Neural cell (in vitro differentiated cells): ENCODE data around the gene LTBP1. TPM values are rescaled to one million over a fixed set of nuclear protein-coding genes. Genes with fewer than 3 reads are reported as not detected.

Experiments
- H2AFZ ChIP-seq: fragments of 200-600, 300-800 bp; sonication (generic), shearing (Covaris generic); 2 replicates; pipeline ENCODE4 v1.6.0; 2014; ENCODE audit warnings: low read depth, mild to moderate bottlenecking, antibody characterized with exemption, low read length, moderate library complexity
- H3F3A ChIP-seq: fragments of 200-600 bp; shearing (Covaris generic); 2 replicates; pipeline ENCODE4 v1.6.1; 2016; ENCODE audit warnings: mild to moderate bottlenecking, moderate library complexity, mixed read lengths, antibody characterized with exemption, low read length; ENCODE audit not compliant: insufficient read depth, poor library complexity, severe bottlenecking
- H3K27ac ChIP-seq: fragments of 200-600, 300-800 bp; sonication (generic), shearing (Covaris generic); 2 replicates; pipeline ENCODE4 v1.5.1; 2014; ENCODE audit warnings: mild to moderate bottlenecking, low read length, moderate library complexity
- H3K27me3 ChIP-seq: fragments of 300-800, 200-600 bp; sonication (generic), shearing (Covaris generic); 2 replicates; pipeline ENCODE4 v1.6.0; 2014; ENCODE audit warnings: mild to moderate bottlenecking, low read depth, low read length, moderate library complexity; ENCODE audit not compliant: insufficient read depth
- H3K36me3 ChIP-seq: fragments of 300-800, 200-600 bp; sonication (generic), shearing (Covaris generic); 2 replicates; pipeline ENCODE4 v1.5.1; 2014; ENCODE audit warnings: mild to moderate bottlenecking, antibody characterized with exemption, low read length, moderate library complexity; ENCODE audit not compliant: insufficient read depth
- H3K4me2 ChIP-seq: fragments of 300-800, 200-600 bp; sonication (generic), shearing (Covaris generic); 2 replicates; pipeline ENCODE4 v1.6.0; 2014; ENCODE audit warnings: mild to moderate bottlenecking, low read length
- H3K4me3 ChIP-seq: fragments of 300-800, 200-600 bp; sonication (generic), shearing (Covaris generic); 2 replicates; pipeline ENCODE4 v1.5.1; 2014; ENCODE audit warnings: mild to moderate bottlenecking, low read length, moderate library complexity
- H3K79me2 ChIP-seq: fragments of 200-600 bp; shearing (Covaris generic); replicated peaks from 2 replicates; pipeline ENCODE4 v1.6.0; 2014; ENCODE audit warnings: mild to moderate bottlenecking, low read length, moderate library complexity; ENCODE audit not compliant: insufficient read depth
- H3K9ac ChIP-seq: fragments of 300-800, 200-600 bp; sonication (generic), shearing (Covaris generic); 2 replicates; pipeline ENCODE4 v1.6.1; 2016; ENCODE audit warnings: mild to moderate bottlenecking, low read length, mixed read lengths
- H3K9me2 ChIP-seq: fragments of 200-600 bp; shearing (Covaris generic); 2 replicates; pipeline ENCODE4 v1.6.1; 2016; ENCODE audit warnings: mild to moderate bottlenecking, low read length, mixed read lengths; ENCODE audit not compliant: insufficient read depth
- H3K9me3 ChIP-seq: fragments of 200-600, 300-800 bp; sonication (generic), shearing (Covaris generic); 2 replicates; pipeline ENCODE4 v1.6.1; 2016; ENCODE audit warnings: mild to moderate bottlenecking, mixed run types, low read length, moderate library complexity, mixed read lengths
- H4K20me1 ChIP-seq: fragments of 200-600 bp; shearing (Covaris generic); 2 replicates; pipeline ENCODE4 v1.6.1; 2016; ENCODE audit warnings: mild to moderate bottlenecking, mixed run types; ENCODE audit not compliant: insufficient read depth
- CTCF ChIP-seq: fragments of 450-650 bp; IDR thresholded peaks from 2 replicates; pipeline ENCODE4 v1.5.1; 2014; ENCODE audit warnings: antibody characterized with exemption, mild to moderate bottlenecking, moderate library complexity; ENCODE audit not compliant: poor library complexity, severe bottlenecking
- EP300 ChIP-seq: fragments of 450-650 bp; conservative IDR thresholded peaks from 2 replicates; pipeline ENCODE4 v1.6.1; 2014; ENCODE audit warnings: antibody characterized with exemption, mild to moderate bottlenecking, moderate library complexity; ENCODE audit not compliant: poor library complexity, severe bottlenecking
- EZH2 ChIP-seq: fragments of 200-600, 300-800 bp; shearing (Covaris generic), sonication (generic); IDR thresholded peaks from 2 replicates; pipeline ENCODE4 v1.6.1; 2014; ENCODE audit warnings: antibody characterized with exemption, low read length, borderline replicate concordance, mild to moderate bottlenecking; ENCODE audit not compliant: insufficient read depth, poor library complexity, severe bottlenecking
- MXI1 ChIP-seq: fragments of 450-650 bp; conservative IDR thresholded peaks from 2 replicates; pipeline ENCODE4 v1.6.1; 2014; ENCODE audit warnings: antibody characterized with exemption, mild to moderate bottlenecking; ENCODE audit not compliant: poor library complexity, severe bottlenecking
- POLR2AphosphoS5 ChIP-seq: IDR thresholded peaks from 2 replicates; pipeline ENCODE4 v1.6.1; 2012
- RAD21 ChIP-seq: fragments of 450-650 bp; conservative IDR thresholded peaks from 2 replicates; pipeline ENCODE4 v1.6.1; 2014; ENCODE audit warnings: antibody characterized with exemption, mild to moderate bottlenecking, moderate library complexity
- REST ChIP-seq: IDR thresholded peaks from 2 replicates; pipeline ENCODE4 v1.6.1; 2012; ENCODE audit warnings: borderline replicate concordance
- SMC3 ChIP-seq: fragments of 450-650 bp; conservative IDR thresholded peaks from 2 replicates; pipeline ENCODE4 v1.6.1; 2014; ENCODE audit warnings: antibody characterized with exemption, mild to moderate bottlenecking, moderate library complexity; ENCODE audit not compliant: poor library complexity
- TAF1 ChIP-seq: IDR thresholded peaks from 2 replicates; pipeline ENCODE4 v1.6.1; 2012; ENCODE audit warnings: low read depth
- polyA plus RNA-seq: library from polyadenylated mRNA; depleted of rRNA; stranded (reverse); fragments of >200 nt; gene quantifications from 2 replicates; pipeline ENCODE4 v1.2.3, GENCODE V29; 2014

LTBP1 gene
- polyA plus RNA-seq, 1 donor from 2014 or later = 1.8 TPM

GRCh38 chr2:33222309-33222708 is 275.6 kb downstream of the LTBP1 start:
- no peak overlapping the region for H3K4me2 ChIP-seq
- no peaks in the 10 kb centered on the region for H3F3A ChIP-seq
- no peaks in the 10 kb centered on the region for H3K79me2 ChIP-seq
- no peaks in the 10 kb centered on the region for H3K36me3 ChIP-seq
- no peaks in the 10 kb centered on the region for H4K20me1 ChIP-seq
- no peak overlapping the region for H2AFZ ChIP-seq
- no peaks in the 10 kb centered on the region for H3K9me2 ChIP-seq
- no peak for TF ChIP-seq EZH2
- no peak for TF ChIP-seq REST
- TF ChIP-seq MXI1 = no peak
- no peak for TF ChIP-seq POLR2AphosphoS5
- no peak for TF ChIP-seq SMC3
- TF ChIP-seq RAD21 = no peak
- TF ChIP-seq EP300 = no peak
- TF ChIP-seq TAF1 = no peak
- no peak for TF ChIP-seq CTCF
- no peak overlapping the region for H3K9ac ChIP-seq
- no peaks in the 10 kb centered on the region for H3K9me3 ChIP-seq
- no peak overlapping the region for H3K4me3 ChIP-seq
- H3K27ac ChIP-seq = no peak overlapping the region
- H3K27me3 ChIP-seq = no peaks in the 10 kb centered on the region

GRCh38 chr2:33223856-33224255 is 277.1 kb downstream of the LTBP1 start:
- no peak overlapping the region for H3K27ac ChIP-seq
- H3K4me3 ChIP-seq = no peak overlapping the region
- TF ChIP-seq SMC3 (no peak), POLR2AphosphoS5 (no peak), EZH2 (no peak), EP300 (no peak), CTCF (no peak), RAD21 (no peak)
- no peaks in the 10 kb centered on the region for H3K79me2 ChIP-seq
- H3K9me2 ChIP-seq = no peaks in the 10 kb centered on the region
- H2AFZ ChIP-seq = no peak overlapping the region
- no peaks in the 10 kb centered on the region for H3F3A ChIP-seq
- H4K20me1 ChIP-seq = no peaks in the 10 kb centered on the region
- H3K9me3 ChIP-seq = no peaks in the 10 kb centered on the region
- H3K36me3 ChIP-seq = no peaks in the 10 kb centered on the region
- H3K4me2 ChIP-seq = no peak overlapping the region
- H3K9ac ChIP-seq = no peak overlapping the region
- no peaks in the 10 kb centered on the region for H3K27me3 ChIP-seq
